Mesenchymal stem cell (in vitro differentiated cells and primary cell): ENCODE results near the gene SESN1.
A peak's percentile ranks its signal among the peaks of the same experiment; 100 is the strongest.

ENCODE experiments used
- DNase-seq: peaks from one replicate; pipeline ENCODE4 v3.0.0-alpha.2; 2013
- H2AFZ ChIP-seq: one replicate; pipeline ENCODE4 v1.6.1; 2013; ENCODE audit warnings: low read depth, mild to moderate bottlenecking, control low read depth, inconsistent platforms, low read length, moderate library complexity
- H2AK5ac ChIP-seq: 2 replicates; pipeline ENCODE4 v1.6.1; 2013; ENCODE audit warnings: low read length, moderate library complexity, mild to moderate bottlenecking, inconsistent platforms; ENCODE audit not compliant: severe bottlenecking
- H2BK120ac ChIP-seq: one replicate; pipeline ENCODE4 v1.6.1; 2013; ENCODE audit warnings: low read depth, mild to moderate bottlenecking, inconsistent platforms, low read length, moderate library complexity
- H2BK12ac ChIP-seq, 2 experiments: one replicate each; pipeline ENCODE4 v1.6.1; 2013; ENCODE audit warnings: inconsistent platforms in 2 of 2, low read length in 2 of 2, mild to moderate bottlenecking in 2 of 2, moderate library complexity in 2 of 2, control low read depth in 1 of 2
- H2BK15ac ChIP-seq: one replicate; pipeline ENCODE4 v1.6.1; 2013; ENCODE audit warnings: mild to moderate bottlenecking, low read depth, inconsistent platforms; ENCODE audit not compliant: poor library complexity, severe bottlenecking
- H2BK5ac ChIP-seq: 2 replicates; pipeline ENCODE4 v1.6.1; 2013; ENCODE audit warnings: low read depth, mild to moderate bottlenecking, low read length, control low read depth, inconsistent platforms; ENCODE audit not compliant: poor library complexity, severe bottlenecking
- H3K14ac ChIP-seq, 2 experiments: one replicate each; pipeline ENCODE4 v1.6.1; 2013; ENCODE audit warnings: inconsistent platforms in 2 of 2, low read length in 2 of 2, control low read depth in 1 of 2, mild to moderate bottlenecking in 1 of 2, moderate library complexity in 1 of 2
- H3K18ac ChIP-seq, 2 experiments: one replicate each; pipeline ENCODE4 v1.6.1; 2013; ENCODE audit warnings: inconsistent platforms in 2 of 2, low read length in 2 of 2, control low read depth in 1 of 2, low read depth in 1 of 2, mild to moderate bottlenecking in 1 of 2
- H3K23ac ChIP-seq, 2 experiments: one replicate each; pipeline ENCODE4 v1.6.1; 2013; ENCODE audit warnings: inconsistent platforms in 2 of 2, low read length in 2 of 2, mild to moderate bottlenecking in 2 of 2, moderate library complexity in 2 of 2, control low read depth in 1 of 2
- H3K27ac ChIP-seq: 2 replicates; pipeline ENCODE4 v1.5.1; 2013; ENCODE audit warnings: mild to moderate bottlenecking, moderate library complexity, low read length, control low read depth, inconsistent platforms; ENCODE audit not compliant: poor library complexity, severe bottlenecking
- H3K27me3 ChIP-seq, 2 experiments: 2 replicates each; pipeline versions ENCODE4 v1.6.1 to v1.7.0; 2013; ENCODE audit warnings: low read length in 2 of 2, mild to moderate bottlenecking in 2 of 2, moderate library complexity in 2 of 2, control low read depth in 1 of 2, inconsistent platforms in 1 of 2; ENCODE audit not compliant: control insufficient read depth in 1 of 2, insufficient read depth in 1 of 2
- H3K36me3 ChIP-seq, 2 experiments: 2 replicates each; pipeline versions ENCODE4 v1.6.1 to v1.7.0; 2013; ENCODE audit warnings: low read length in 2 of 2, control low read depth in 1 of 2, inconsistent platforms in 1 of 2, low read depth in 1 of 2, mild to moderate bottlenecking in 1 of 2; ENCODE audit not compliant: insufficient read depth in 2 of 2, control insufficient read depth in 1 of 2
- H3K4ac ChIP-seq, 2 experiments: one replicate each; pipeline ENCODE4 v1.6.1; 2013; ENCODE audit warnings: inconsistent platforms in 2 of 2, low read length in 2 of 2, mild to moderate bottlenecking in 2 of 2, moderate library complexity in 2 of 2, control low read depth in 1 of 2, low read depth in 1 of 2
- H3K4me1 ChIP-seq: 2 replicates; pipeline ENCODE4 v1.6.1; 2013; ENCODE audit warnings: low read depth, low read length, control low read depth; ENCODE audit not compliant: control insufficient read depth, insufficient read depth
- H3K4me2 ChIP-seq: 2 replicates; pipeline ENCODE4 v1.6.1; 2013; ENCODE audit warnings: low read length, mild to moderate bottlenecking, inconsistent platforms; ENCODE audit not compliant: poor library complexity, severe bottlenecking
- H3K4me3 ChIP-seq, 2 experiments: 2 replicates each; pipeline versions ENCODE4 v1.5.1 to v1.7.0; 2013; ENCODE audit warnings: low read length in 2 of 2, mild to moderate bottlenecking in 2 of 2, control low read depth in 1 of 2, low read depth in 1 of 2; ENCODE audit not compliant: insufficient read depth in 1 of 2
- H3K79me1 ChIP-seq: replicated peaks from 2 replicates; pipeline ENCODE4 v1.6.1; 2013; ENCODE audit warnings: mild to moderate bottlenecking, control low read depth, low read length, inconsistent platforms; ENCODE audit not compliant: poor library complexity, severe bottlenecking
- H3K9ac ChIP-seq: 2 replicates; pipeline ENCODE4 v1.7.0; 2013; ENCODE audit warnings: mild to moderate bottlenecking, low read length, moderate library complexity
- H3K9me3 ChIP-seq: 2 replicates; pipeline ENCODE4 v1.7.0; 2013; ENCODE audit warnings: mild to moderate bottlenecking, low read length; ENCODE audit not compliant: control insufficient read depth
- H4K8ac ChIP-seq: one replicate; pipeline ENCODE4 v1.6.1; 2013; ENCODE audit warnings: inconsistent platforms, mild to moderate bottlenecking, low read length, moderate library complexity
- H4K91ac ChIP-seq: one replicate; pipeline ENCODE4 v1.6.1; 2013; ENCODE audit warnings: mild to moderate bottlenecking, low read length, inconsistent platforms
- WGBS: methylation state at CpG from one replicate; pipeline ENCODE4 v1.1.7; 2013; ENCODE audit warnings: mixed read lengths; 5-methylcytosine and 5-hydroxymethylcytosine counted together

The SESN1 gene

GRCh38 chr6:109010705-109011102, 83.9 kb downstream of the SESN1 start:
- Histone ChIP-seq H2BK15ac (no peak overlapping the region), H3K18ac (no peak overlapping the region), H3K4ac (no peak overlapping the region), H4K91ac (no peak overlapping the region), H3K14ac (no peak overlapping the region), H2BK5ac (no peak overlapping the region), H3K4me2 (no peak overlapping the region), H3K23ac (no peak overlapping the region), H2AFZ (no peak overlapping the region), H2BK12ac (no peak overlapping the region), H3K27ac (no peak overlapping the region), H3K36me3 (peaks cover 0 to 3% of the 10 kb centered on the region in 2 experiments), H4K8ac (no peak overlapping the region), H3K9ac (peak overlapping the region; percentile 98), H3K27me3 (no peaks in the 10 kb centered on the region), H3K4me3 (no peak overlapping the region), H3K79me1 (peaks cover 8% of the 10 kb centered on the region), H2AK5ac (no peak overlapping the region), H2BK120ac (no peak overlapping the region), H3K4me1 (no peaks in the 10 kb centered on the region), H3K9me3 (no peaks in the 10 kb centered on the region)
- WGBS: 100% methylated on average over 1 of the region's 2 CpGs
- no peak for DNase-seq

GRCh38 chr6:109009962-109010704, 84.5 kb downstream of the SESN1 start:
- Histone ChIP-seq H4K8ac (peak overlapping the region; percentile 95), H3K79me1 (peaks cover 8% of the 10 kb centered on the region), H3K36me3 (peaks cover 0 to 3% of the 10 kb centered on the region in 2 experiments), H2BK120ac (peak overlapping the region; percentile 15), H3K4me1 (no peaks in the 10 kb centered on the region), H4K91ac (no peak overlapping the region), H2AK5ac (no peak overlapping the region), H3K4me2 (peak overlapping the region; percentile 79), H3K14ac (no peak overlapping the region), H2BK5ac (no peak overlapping the region), H2BK12ac (no peak overlapping the region), H3K23ac (no peak overlapping the region), H3K4me3 (peak overlapping the region in 1 of 2 experiments; percentile 97), H2AFZ (peak overlapping the region; percentile 93), H3K9ac (peak overlapping the region; percentile 98), H3K27me3 (no peaks in the 10 kb centered on the region), H3K4ac (no peak overlapping the region), H2BK15ac (no peak overlapping the region), H3K27ac (no peak overlapping the region), H3K18ac (no peak overlapping the region), H3K9me3 (no peaks in the 10 kb centered on the region)
- WGBS: 26% methylated on average over 8 of the region's 10 CpGs
- no peak for DNase-seq

GRCh38 chr6:109009236-109009961, 85.2 kb downstream of the SESN1 start:
- peaks cover 0 to 3% of the 10 kb centered on the region in 2 experiments for H3K36me3 ChIP-seq
- H3K4me1 ChIP-seq: no peaks in the 10 kb centered on the region
- H3K23ac ChIP-seq: peak overlapping the region; percentile 99
- H3K27ac ChIP-seq: peak overlapping the region; percentile 80
- peak; percentile 86 for DNase-seq
- H4K91ac ChIP-seq: peak overlapping the region; percentile 86
- peak overlapping the region; percentile 95 for H4K8ac ChIP-seq
- peak overlapping the region; percentile 54 to 99 for H2BK12ac ChIP-seq
- peak overlapping the region; percentile 97 to 100 for H3K4me3 ChIP-seq
- H2BK120ac ChIP-seq: peak overlapping the region; percentile 49
- H3K4ac ChIP-seq: peak overlapping the region; percentile 75 to 99
- no peaks in the 10 kb centered on the region for H3K27me3 ChIP-seq
- peak overlapping the region; percentile 98 to 99 for H3K18ac ChIP-seq
- no peaks in the 10 kb centered on the region for H3K9me3 ChIP-seq
- peak overlapping the region; percentile 96 for H2BK5ac ChIP-seq
- H2BK15ac ChIP-seq: no peak overlapping the region
- H3K4me2 ChIP-seq: peak overlapping the region; percentile 79
- peaks cover 7% of the 10 kb centered on the region for H3K79me1 ChIP-seq
- no peak overlapping the region for H2AK5ac ChIP-seq
- peak overlapping the region; percentile 98 for H3K9ac ChIP-seq
- peak overlapping the region in 1 of 2 experiments; percentile 100 for H3K14ac ChIP-seq
- peak overlapping the region; percentile 93 for H2AFZ ChIP-seq
- under 1% methylated on average over 61 of the region's 80 CpGs for WGBS
